RWPE1 (cell line): ENCODE data around the gene KDM6A.
"Not testable (repeated sequence)": the region's sequence is repeated elsewhere in the genome, so short reads cannot be mapped to it uniquely, and the experiment has no call there.

ENCODE experiments used
- CTCF ChIA-PET: fragments of 350-600 bp; sonication (Branson Sonifier 250); formaldehyde crosslinking; extraction: SDS; loops from one replicate; lab custom pipeline; 2021; lab: Yijun Ruan, JAX
- POLR2A ChIA-PET: fragments of 400-600 bp; formaldehyde crosslinking; extraction: SDS; loops from one replicate; lab custom pipeline; 2020; ENCODE audit warnings: antibody characterized with exemption; ENCODE audit not compliant: low non-redundant PET; lab: Yijun Ruan, JAX
- DNase-seq: peaks from one replicate; pipeline ENCODE4 v3.0.0; 2012; ENCODE audit warnings: low spot score
- H3K27ac ChIP-seq: fragments of 450-650 bp; 2 replicates; pipeline ENCODE4 v1.5.1; 2017
- TF ChIP-seq, protein P1 (sequence below): fragments of 450-650 bp; conservative IDR thresholded peaks from 2 replicates; pipeline ENCODE4 v1.5.1; 2017; ENCODE audit warnings: low read depth, mild to moderate bottlenecking

KDM6A gene

GRCh38 chrX:45046417-45046816 lies 173.4 kb downstream of the KDM6A start:
- DNase-seq = no peak
- ChIA-PET CTCF (no interaction called here), POLR2A (no interaction called here)
- TF ChIP-seq, protein P1, sequence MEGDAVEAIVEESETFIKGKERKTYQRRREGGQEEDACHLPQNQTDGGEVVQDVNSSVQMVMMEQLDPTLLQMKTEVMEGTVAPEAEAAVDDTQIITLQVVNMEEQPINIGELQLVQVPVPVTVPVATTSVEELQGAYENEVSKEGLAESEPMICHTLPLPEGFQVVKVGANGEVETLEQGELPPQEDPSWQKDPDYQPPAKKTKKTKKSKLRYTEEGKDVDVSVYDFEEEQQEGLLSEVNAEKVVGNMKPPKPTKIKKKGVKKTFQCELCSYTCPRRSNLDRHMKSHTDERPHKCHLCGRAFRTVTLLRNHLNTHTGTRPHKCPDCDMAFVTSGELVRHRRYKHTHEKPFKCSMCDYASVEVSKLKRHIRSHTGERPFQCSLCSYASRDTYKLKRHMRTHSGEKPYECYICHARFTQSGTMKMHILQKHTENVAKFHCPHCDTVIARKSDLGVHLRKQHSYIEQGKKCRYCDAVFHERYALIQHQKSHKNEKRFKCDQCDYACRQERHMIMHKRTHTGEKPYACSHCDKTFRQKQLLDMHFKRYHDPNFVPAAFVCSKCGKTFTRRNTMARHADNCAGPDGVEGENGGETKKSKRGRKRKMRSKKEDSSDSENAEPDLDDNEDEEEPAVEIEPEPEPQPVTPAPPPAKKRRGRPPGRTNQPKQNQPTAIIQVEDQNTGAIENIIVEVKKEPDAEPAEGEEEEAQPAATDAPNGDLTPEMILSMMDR = no peak
- no peak overlapping the region for H3K27ac ChIP-seq

GRCh38 chrX:45050558-45050957 lies 177.6 kb downstream of the KDM6A start:
- TF ChIP-seq, protein P1 = no peak
- no peak overlapping the region for H3K27ac ChIP-seq
- DNase-seq = no peak
- ChIA-PET POLR2A (no interaction called here), CTCF (no interaction called here)

GRCh38 chrX:45056428-45057145 lies 183.6 kb downstream of the KDM6A start:
- DNase-seq = no peak
- TF ChIP-seq, protein P1 = no peak
- ChIA-PET CTCF (no interaction called here), POLR2A (no interaction called here)
- H3K27ac ChIP-seq = no peak overlapping the region

- DNase-seq, POLR2A ChIA-PET, H3K27ac ChIP-seq, CTCF ChIA-PET: not testable (repeated sequence)
Observed at GRCh38 chrX:45059906-45060305, 186.9 kb downstream of the KDM6A start.

DNA sequence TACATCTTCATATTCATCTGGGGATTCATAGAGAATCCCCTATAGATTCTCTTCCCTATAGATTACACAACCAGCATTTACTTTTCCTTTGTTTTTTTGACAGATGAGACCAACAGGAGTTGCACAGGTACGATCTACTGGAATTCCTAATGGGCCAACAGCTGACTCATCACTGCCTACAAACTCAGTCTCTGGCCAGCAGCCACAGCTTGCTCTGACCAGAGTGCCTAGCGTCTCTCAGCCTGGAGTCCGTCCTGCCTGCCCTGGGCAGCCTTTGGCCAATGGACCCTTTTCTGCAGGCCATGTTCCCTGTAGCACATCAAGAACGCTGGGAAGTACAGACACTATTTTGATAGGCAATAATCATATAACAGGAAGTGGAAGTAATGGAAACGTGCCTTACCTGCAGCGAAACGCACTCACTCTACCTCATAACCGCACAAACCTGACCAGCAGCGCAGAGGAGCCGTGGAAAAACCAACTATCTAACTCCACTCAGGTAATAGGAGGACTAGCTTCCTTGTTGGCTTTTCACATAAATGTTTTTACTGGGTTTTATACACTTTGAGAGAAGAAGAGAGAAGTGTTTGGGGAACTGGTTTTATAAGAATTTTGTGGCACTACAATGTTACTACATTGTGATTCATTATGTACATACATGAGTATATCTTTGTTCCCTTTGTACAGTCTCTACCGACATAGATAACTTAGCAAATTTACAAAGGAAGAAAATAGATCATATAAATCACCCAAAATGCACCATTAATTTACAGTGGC lies 190.5 kb downstream of the KDM6A start:
- TF ChIP-seq, protein P1 = no peak
- H3K27ac ChIP-seq = no peak overlapping the region
- DNase-seq = peak; percentile 21
- POLR2A ChIA-PET = no interaction called here
- CTCF ChIA-PET = no interaction called here

DNA sequence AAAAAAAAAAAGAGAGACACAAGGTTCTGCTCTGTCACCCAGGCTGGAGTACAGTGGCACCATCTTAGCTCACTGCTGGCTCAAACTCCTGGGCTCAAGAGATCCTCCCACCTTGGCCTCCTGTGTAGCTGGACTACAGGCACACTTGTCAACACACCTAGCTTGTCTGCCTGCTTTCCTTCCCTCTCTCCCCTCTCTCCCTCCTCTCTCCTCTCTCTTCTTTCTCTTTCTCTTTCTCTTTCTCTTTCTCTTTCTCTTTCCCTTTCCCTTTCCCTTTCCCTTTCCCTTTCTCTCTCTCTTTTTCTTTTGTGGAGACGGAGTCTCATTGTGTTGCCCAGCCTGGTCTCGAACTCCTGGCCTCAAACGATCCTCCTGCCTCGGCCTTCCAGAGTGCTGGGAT lies 195.6 kb downstream of the KDM6A start:
- ChIA-PET POLR2A (no interaction called here), CTCF (interaction anchor here (0.5 kb wide), 1 partner anchor 149 kb away, joined by 3 read pairs; no protein-coding TSS in a partner anchor)

More for the DNA sequence above, 195.6 kb downstream of the KDM6A start:
- H3K27ac ChIP-seq = no peak overlapping the region
- TF ChIP-seq, protein P1 = no peak
- DNase-seq = no peak
